GM12801 (cell line): ENCODE results near the gene ZNF521.

Source experiments
- CTCF ChIP-seq: IDR thresholded peaks from one replicate; pipeline ENCODE4 v1.5.1; 2011; ENCODE audit warnings: control low read depth; ENCODE audit not compliant: insufficient read length; ENCODE audit errors: extremely low read depth

The ZNF521 gene

GRCh38 chr18:25097057-25097456 is 254.9 kb downstream of the ZNF521 start:
- no peak for TF ChIP-seq CTCF

- no peak for TF ChIP-seq CTCF
Observed at GRCh38 chr18:25093141-25093540, 258.8 kb downstream of the ZNF521 start.

GRCh38 chr18:25089470-25089869 is 262.5 kb downstream of the ZNF521 start:
- TF ChIP-seq CTCF: no peak

- TF ChIP-seq CTCF: no peak
Observed at GRCh38 chr18:25086876-25087275, 265.1 kb downstream of the ZNF521 start.

GRCh38 chr18:25081001-25081400 is 271.0 kb downstream of the ZNF521 start:
- no peak for TF ChIP-seq CTCF

- no peak for TF ChIP-seq CTCF
Observed at GRCh38 chr18:25080211-25080610, 271.8 kb downstream of the ZNF521 start.

- TF ChIP-seq CTCF: no peak
Observed at GRCh38 chr18:25077944-25078723, 273.8 kb downstream of the ZNF521 start.
